ENCODE data around the gene CDC42EP4.

Gene CDC42EP4

GRCh38 chr17:73349647-73350046 is 37.8 kb upstream of the CDC42EP4 start:
- H3K9ac ChIP-seq (ENCODE audit: low read depth, low read length, poor library complexity, severe bottlenecking) = no peak overlapping the region
- H3K4me1 ChIP-seq (ENCODE audit: insufficient read depth, low read length, poor library complexity, severe bottlenecking) = no peaks in the 10 kb centered on the region
- H3K9me3 ChIP-seq (ENCODE audit: insufficient read depth, low read depth, low read length) = no peaks in the 10 kb centered on the region
- no peaks in the 10 kb centered on the region for H4K20me1 ChIP-seq (ENCODE audit: insufficient read depth, low read length, poor library complexity, severe bottlenecking)
- no peaks in the 10 kb centered on the region; the same call in 1 of the 2 replicates for H3K36me3 ChIP-seq (ENCODE audit: insufficient read depth, low read length)
- no peak overlapping the region for H3K4me2 ChIP-seq (ENCODE audit: low read depth, low read length, poor library complexity, severe bottlenecking)
- TF ChIP-seq CTCF (conservative IDR thresholded peaks at IDR 0.05; ENCODE audit: low read length) (no peak), EZH2phosphoT487 (IDR thresholded peaks at IDR 0.05; ENCODE audit: borderline replicate concordance) (no peak)
- H3K27me3 ChIP-seq (ENCODE audit: insufficient read depth, low read length, poor library complexity, severe bottlenecking) = no peaks in the 10 kb centered on the region
- no peaks in the 10 kb centered on the region for H3F3A ChIP-seq (ENCODE audit: low read depth)
- H3K9me2 ChIP-seq (replicated peaks; ENCODE audit: low read depth, low read length) = no peaks in the 10 kb centered on the region
- no peak overlapping the region for H3K4me3 ChIP-seq (ENCODE audit: low read length, poor library complexity, severe bottlenecking)
- no peak overlapping the region for H2AFZ ChIP-seq (ENCODE audit: low read length)
- no peaks in the 10 kb centered on the region for H3K79me2 ChIP-seq (ENCODE audit: insufficient read depth, low read length)

GRCh38 chr17:73349138-73349537 is 37.3 kb upstream of the CDC42EP4 start:
- Histone ChIP-seq H3K4me3 (ENCODE audit: low read length, poor library complexity, severe bottlenecking) (no peak overlapping the region), H2AFZ (ENCODE audit: low read length) (no peak overlapping the region), H3F3A (ENCODE audit: low read depth) (no peaks in the 10 kb centered on the region), H3K79me2 (ENCODE audit: insufficient read depth, low read length) (no peaks in the 10 kb centered on the region), H3K9me3 (ENCODE audit: insufficient read depth, low read depth, low read length) (no peaks in the 10 kb centered on the region), H3K9me2 (replicated peaks; ENCODE audit: low read depth, low read length) (no peaks in the 10 kb centered on the region), H3K9ac (ENCODE audit: low read depth, low read length, poor library complexity, severe bottlenecking) (no peak overlapping the region), H3K4me1 (ENCODE audit: insufficient read depth, low read length, poor library complexity, severe bottlenecking) (no peaks in the 10 kb centered on the region), H3K4me2 (ENCODE audit: low read depth, low read length, poor library complexity, severe bottlenecking) (no peak overlapping the region), H3K36me3 (ENCODE audit: insufficient read depth, low read length) (no peaks in the 10 kb centered on the region; the same call in 1 of the 2 replicates), H4K20me1 (ENCODE audit: insufficient read depth, low read length, poor library complexity, severe bottlenecking) (no peaks in the 10 kb centered on the region), H3K27me3 (ENCODE audit: insufficient read depth, low read length, poor library complexity, severe bottlenecking) (no peaks in the 10 kb centered on the region)
- TF ChIP-seq CTCF (conservative IDR thresholded peaks at IDR 0.05; ENCODE audit: low read length) (no peak), EZH2phosphoT487 (IDR thresholded peaks at IDR 0.05; ENCODE audit: borderline replicate concordance) (no peak)

- no peaks in the 10 kb centered on the region for H3K79me2 ChIP-seq (ENCODE audit: insufficient read depth, low read length)
- H2AFZ ChIP-seq (ENCODE audit: low read length) = no peak overlapping the region
- no peaks in the 10 kb centered on the region; the same call in 1 of the 2 replicates for H3K36me3 ChIP-seq (ENCODE audit: insufficient read depth, low read length)
- H3K9me2 ChIP-seq (replicated peaks; ENCODE audit: low read depth, low read length) = no peaks in the 10 kb centered on the region
- no peak overlapping the region for H3K4me3 ChIP-seq (ENCODE audit: low read length, poor library complexity, severe bottlenecking)
- no peaks in the 10 kb centered on the region for H3F3A ChIP-seq (ENCODE audit: low read depth)
- TF ChIP-seq EZH2phosphoT487 (IDR thresholded peaks at IDR 0.05; ENCODE audit: borderline replicate concordance) = no peak
- TF ChIP-seq CTCF (conservative IDR thresholded peaks at IDR 0.05; ENCODE audit: low read length) = no peak
- H3K9ac ChIP-seq (ENCODE audit: low read depth, low read length, poor library complexity, severe bottlenecking) = no peak overlapping the region
- no peaks in the 10 kb centered on the region for H3K9me3 ChIP-seq (ENCODE audit: insufficient read depth, low read depth, low read length)
- no peaks in the 10 kb centered on the region for H3K27me3 ChIP-seq (ENCODE audit: insufficient read depth, low read length, poor library complexity, severe bottlenecking)
- no peaks in the 10 kb centered on the region for H3K4me1 ChIP-seq (ENCODE audit: insufficient read depth, low read length, poor library complexity, severe bottlenecking)
- no peak overlapping the region for H3K4me2 ChIP-seq (ENCODE audit: low read depth, low read length, poor library complexity, severe bottlenecking)
- H4K20me1 ChIP-seq (ENCODE audit: insufficient read depth, low read length, poor library complexity, severe bottlenecking) = no peaks in the 10 kb centered on the region
These were observed 37.0 kb upstream of the CDC42EP4 start for GRCh38 chr17:73348829-73349095.

Data from Loucy (cell line).